ENCODE data around the gene RPL29. TPM values are rescaled to one million over a fixed set of nuclear protein-coding genes. Genes with fewer than 3 reads are reported as not detected.

The RPL29 gene
- total and polyA plus RNA-seq, 2 of the 8 experiments (the other 6 are each of a cell fraction or from before 2014, with no cell fraction given), result 1,467 to 2,660 TPM

DNA sequence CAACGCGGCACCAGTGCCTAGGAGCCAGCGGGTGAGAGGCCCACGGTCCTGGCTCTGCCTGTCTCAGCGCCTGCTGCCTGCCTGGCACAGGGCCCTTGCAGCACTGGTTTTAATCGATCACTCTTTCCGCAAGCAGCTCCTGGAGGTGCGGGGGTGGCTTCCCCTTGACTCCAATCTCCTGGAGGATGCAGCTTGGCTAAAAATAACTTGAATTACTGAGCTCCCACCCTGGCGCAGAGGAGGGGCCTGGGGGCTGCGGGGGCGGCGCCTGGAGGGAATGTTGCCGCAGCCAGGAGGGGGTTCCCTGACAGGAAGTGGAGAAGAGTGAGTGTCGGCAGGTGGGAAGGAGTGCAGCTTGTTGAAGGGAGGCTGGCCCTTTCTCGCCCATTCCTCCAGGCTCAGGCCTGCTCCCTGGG, 9.9 kb upstream of the RPL29 start:
- H3K23ac ChIP-seq (ENCODE audit: insufficient read length), result no peak overlapping the region
- no peaks in the 10 kb centered on the region for H3K79me2 ChIP-seq (ENCODE audit: control insufficient read depth in 1 of 2, insufficient read depth in 2 of 2, low read length in 2 of 2)
- H4K8ac ChIP-seq (ENCODE audit: extremely low read depth, insufficient read depth, low read length), result no peak overlapping the region
- H3K27ac ChIP-seq (ENCODE audit: low read depth, low read length), result no peak overlapping the region
- peak overlapping the region; percentile 89 for H4K91ac ChIP-seq (replicated peaks; ENCODE audit: insufficient read length, low read length)
- H3K23me2 ChIP-seq (ENCODE audit: low read depth, low read length), result peaks cover 5% of the 10 kb centered on the region; the same call in 1 of the 2 replicates
- no peaks in the 10 kb centered on the region for H4K20me1 ChIP-seq (replicated peaks in 1 of 2; ENCODE audit: control insufficient read depth in 1 of 2, insufficient read depth in 2 of 2, low read length in 2 of 2)
- no peak overlapping the region for H3K9ac ChIP-seq (replicated peaks in 1 of 4; ENCODE audit: extremely low read depth in 1 of 4, low read depth in 3 of 4, low read length in 3 of 4)
- H2BK12ac ChIP-seq (ENCODE audit: low read depth, low read length), result peak overlapping the region; percentile 94; the same call in 1 of the 2 replicates
- no peaks in the 10 kb centered on the region for H3K79me1 ChIP-seq (ENCODE audit: low read depth, low read length)
- H2AFZ ChIP-seq (ENCODE audit: low read length), result peak overlapping the region; percentile 15; the same call in 1 of the 2 replicates
- peak overlapping the region in 3 of 4 experiments; percentile 17 to 39 (median 17); a peak in 5 of 8 replicates for H3K4me3 ChIP-seq (ENCODE audit: extremely low read depth in 1 of 4, insufficient read depth in 2 of 4, low read depth in 3 of 4, low read length in 4 of 4)
- FAIRE-seq (no peak), DNase-seq (ENCODE audit: low read depth in 1 of 2, low spot score in 2 of 2) (peak in 1 of 2 experiments; percentile 75)
- 22% methylated on average over 14 of the region's 15 CpGs; no CpG with 5 or more reads in 1 of the 2 experiments for WGBS, 2 experiments (ENCODE audit: extremely low coverage in 1 of 2, insufficient coverage in 1 of 2, insufficient read length in 1 of 2, insufficient replicate concordance in 2 of 2, low coverage in 1 of 2, low lambda C conversion rate in 2 of 2, missing lambda C conversion rate in 1 of 2)
- peak overlapping the region; percentile 91 for H3K4ac ChIP-seq (replicated peaks; ENCODE audit: insufficient read length, low read depth, low read length)
- POLR2A ChIA-PET (ENCODE audit: partially characterized antibody), result interaction anchor here (0.8 to 7.2 kb wide), 8 partner anchors 10 to 114 kb away, joined by 3 to 95 read pairs (median 4); partner anchors contain the start of genes ACY1, DUSP7 and RPL29
- H3K27me3 ChIP-seq (replicated peaks in 1 of 4; ENCODE audit: control insufficient read depth in 3 of 4, extremely low read depth in 1 of 4, insufficient read depth in 3 of 4, low read length in 3 of 4), result no peaks in the 10 kb centered on the region; a peak in 2 of 7 replicates
- H3K36me3 ChIP-seq (ENCODE audit: control insufficient read depth in 2 of 4, insufficient read depth in 4 of 4, low read length in 3 of 4), result no peaks in the 10 kb centered on the region
- H3K14ac ChIP-seq (ENCODE audit: insufficient read length), result no peak overlapping the region
- H3K18ac ChIP-seq (ENCODE audit: extremely low read depth, low read length), result peak overlapping the region; percentile 98
- H3K4me2 ChIP-seq (ENCODE audit: insufficient read depth in 1 of 2, low read depth in 2 of 2, low read length in 2 of 2), result peak overlapping the region; percentile 67 to 73
- H2BK120ac ChIP-seq (replicated peaks; ENCODE audit: low read depth, low read length), result no peak overlapping the region
- no peak overlapping the region for H2AK5ac ChIP-seq (ENCODE audit: low read depth, low read length)
- H3K4me1 ChIP-seq (replicated peaks in 1 of 4; ENCODE audit: control insufficient read depth in 3 of 4, insufficient read depth in 4 of 4, low read length in 3 of 4), result peaks cover 8 to 48% (median 34%) of the 10 kb centered on the region in 4 experiments
- peak overlapping the region; percentile 92; the same call in 1 of the 2 replicates for H2BK15ac ChIP-seq (ENCODE audit: low read length)
- no peaks in the 10 kb centered on the region for H3K9me3 ChIP-seq (ENCODE audit: insufficient read depth in 2 of 2, low read depth in 1 of 2, low read length in 1 of 2)
- peak overlapping the region; percentile 22 for H3K56ac ChIP-seq (replicated peaks; ENCODE audit: insufficient read length, low read depth, low read length)
- H2BK5ac ChIP-seq (ENCODE audit: low read depth, low read length), result peak overlapping the region; percentile 85
- CTCF ChIA-PET (ENCODE audit: partially characterized antibody), result interaction anchor here (0.6 to 24.7 kb wide), 17 partner anchors 12 to 1474 kb away, joined by 3 to 984 read pairs (median 4); partner anchors contain the start of gene DUSP7
- peak overlapping the region; percentile 93; the same call in 1 of the 2 replicates for H2BK20ac ChIP-seq (ENCODE audit: low read length)
- H4K5ac ChIP-seq (ENCODE audit: insufficient read length, low read depth, low read length), result peak overlapping the region; percentile 8
- TF ChIP-seq TEAD4 (IDR thresholded peaks at IDR 0.05; ENCODE audit: low read depth, low read length) (peak; percentile 32; the same call in 1 of the 2 replicates), YY1 (IDR thresholded peaks at IDR 0.05; ENCODE audit: low read depth, low read length) (no peak), CTCF (IDR thresholded peaks at IDR 0.05; ENCODE audit: control extremely low read depth in 1 of 3, insufficient read depth in 1 of 3, low read depth in 1 of 3, low read length in 3 of 3) (no peak), EGR1 (IDR thresholded peaks at IDR 0.05; ENCODE audit: borderline replicate concordance, low read depth, low read length) (peak; percentile 98), GABPA (IDR thresholded peaks at IDR 0.05; ENCODE audit: borderline replicate concordance, insufficient read depth, low read length) (0 out of 2 replicates have a peak, but pooled peaks have one; percentile 35), SAP30 (IDR thresholded peaks at IDR 0.05; ENCODE audit: insufficient read depth, insufficient replicate concordance, low read length) (no peak), KDM4A (IDR thresholded peaks at IDR 0.05; ENCODE audit: low read depth, low read length, severe bottlenecking) (peak; percentile 38), CTBP2 (IDR thresholded peaks at IDR 0.05; ENCODE audit: borderline replicate concordance, insufficient read depth, insufficient read length, low read length) (peak; percentile 69), TAF1 (IDR thresholded peaks at IDR 0.05; ENCODE audit: low read depth, low read length) (0 out of 2 replicates have a peak, but pooled peaks have one; percentile 21), ASH2L (IDR thresholded peaks at IDR 0.05; ENCODE audit: low read length) (peak; percentile 74)
